ENCODE data around the gene TCEAL3.
"Not testable (repeated sequence)": the region's sequence is repeated elsewhere in the genome, so short reads cannot be mapped to it uniquely, and the experiment has no call there.

Gene TCEAL3, protein sequence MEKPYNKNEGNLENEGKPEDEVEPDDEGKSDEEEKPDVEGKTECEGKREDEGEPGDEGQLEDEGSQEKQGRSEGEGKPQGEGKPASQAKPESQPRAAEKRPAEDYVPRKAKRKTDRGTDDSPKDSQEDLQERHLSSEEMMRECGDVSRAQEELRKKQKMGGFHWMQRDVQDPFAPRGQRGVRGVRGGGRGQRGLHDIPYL

DNA sequence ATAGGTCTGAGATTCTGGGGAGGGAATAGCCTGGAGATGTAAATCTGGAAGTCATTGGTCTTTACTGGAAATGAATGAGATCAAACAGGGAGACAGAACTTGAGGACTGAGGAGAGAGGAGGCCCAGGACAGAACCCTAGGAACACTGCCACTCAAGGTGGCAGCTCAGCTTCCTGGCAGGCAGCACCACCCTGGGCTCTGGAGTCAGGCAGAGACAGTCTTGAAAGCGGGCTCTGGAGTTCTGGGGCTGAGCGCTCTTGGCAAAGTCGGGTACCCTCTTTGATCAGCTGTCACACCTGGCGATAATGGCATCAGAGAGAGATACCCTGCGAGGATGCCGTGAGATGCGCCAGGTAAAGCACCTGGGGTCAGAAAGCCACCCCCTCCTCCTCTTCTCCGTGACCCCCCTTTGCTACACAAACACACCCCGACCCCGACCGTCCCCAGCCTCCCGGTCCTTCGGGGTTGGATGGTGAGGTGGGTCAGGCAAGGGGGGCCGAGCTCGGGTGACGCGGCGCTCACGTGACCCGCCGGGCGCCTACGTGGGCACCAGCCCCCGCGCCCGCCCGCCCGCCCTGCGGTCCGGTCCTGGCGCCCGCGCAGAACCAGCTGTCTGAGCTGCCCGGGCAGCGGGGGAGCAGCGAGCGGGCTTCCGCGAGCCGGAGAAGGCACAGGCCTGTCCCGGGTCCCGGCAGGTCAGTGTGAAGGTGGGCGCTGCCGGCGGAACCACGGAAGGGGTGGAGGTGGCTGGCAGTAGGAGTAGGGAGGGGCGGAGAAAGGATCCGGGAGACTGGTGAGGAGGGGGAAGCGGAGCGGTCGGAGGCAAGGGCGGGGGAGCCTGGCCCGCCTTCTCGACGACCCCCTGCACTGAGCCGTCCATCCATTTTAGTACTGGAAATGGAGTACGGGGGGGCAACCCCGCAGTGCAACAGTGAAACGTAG, at the start of gene TCEAL3:
TCEAL3 (plus strand) TSS at position 600 of the 942 bp plus-strand sequence. CDS start 1,102 bp downstream, outside the sequence.
- peak in 55 of 58 donors; percentile 2 to 72 (median 42) for DNase-seq

DNA sequence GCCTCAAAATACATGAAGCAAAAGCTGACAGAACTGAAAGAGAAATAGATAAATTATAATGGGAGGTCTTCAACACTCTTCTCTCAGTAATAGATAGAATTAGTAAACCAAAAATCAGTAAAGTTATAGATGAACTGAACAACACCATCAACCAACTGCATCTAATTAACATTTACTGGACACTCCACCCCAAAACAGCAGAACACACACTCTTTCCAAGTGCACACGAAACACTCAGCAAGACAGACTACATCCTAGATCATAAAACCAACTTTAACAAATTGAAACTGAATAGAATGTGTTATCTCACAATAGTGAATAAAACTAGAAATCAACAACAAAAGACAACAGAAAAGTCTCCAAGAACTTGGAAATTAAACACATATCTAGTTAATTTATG, 47.5 kb upstream of the TCEAL3 start:
- no peak for DNase-seq

DNA sequence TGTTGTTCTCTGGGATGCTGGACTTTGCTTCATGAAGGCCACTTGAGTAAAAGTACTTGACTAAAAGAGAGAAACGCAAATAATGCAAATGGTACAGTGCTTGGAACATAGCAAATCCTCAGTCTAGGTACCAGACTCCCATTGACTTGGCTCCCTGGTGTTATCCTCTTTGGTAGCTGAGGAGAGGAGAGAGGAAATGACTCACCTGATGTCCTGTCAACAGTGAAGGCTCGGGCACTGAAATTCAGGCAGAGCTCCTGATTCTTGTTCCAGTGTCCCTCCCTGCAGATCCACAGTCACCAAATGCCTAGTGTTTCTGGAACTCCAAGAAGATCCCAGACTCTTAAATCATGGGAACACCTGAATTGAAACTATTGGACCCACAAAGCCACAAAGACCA, 45.0 kb upstream of the TCEAL3 start:
- no peak for DNase-seq

DNA sequence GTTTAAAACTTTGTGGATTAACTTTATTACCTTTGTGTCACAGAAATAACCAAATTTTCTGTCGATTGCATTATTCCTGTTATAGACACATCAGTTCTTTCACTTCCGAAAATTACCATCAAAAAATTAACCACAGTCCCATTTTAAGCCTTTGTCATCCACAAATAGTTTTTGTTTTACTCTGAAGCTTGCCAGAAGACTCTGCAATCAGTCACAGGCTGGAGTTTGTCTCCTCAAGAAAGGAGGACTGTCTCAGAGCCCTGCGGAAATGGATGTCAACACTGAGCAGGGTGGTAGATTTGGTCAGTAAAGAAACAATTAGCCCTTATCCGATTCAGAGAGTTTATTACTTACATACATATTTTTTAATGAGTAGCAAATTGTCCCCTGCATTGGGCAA, 42.6 kb upstream of the TCEAL3 start:
- no peak for DNase-seq

DNA sequence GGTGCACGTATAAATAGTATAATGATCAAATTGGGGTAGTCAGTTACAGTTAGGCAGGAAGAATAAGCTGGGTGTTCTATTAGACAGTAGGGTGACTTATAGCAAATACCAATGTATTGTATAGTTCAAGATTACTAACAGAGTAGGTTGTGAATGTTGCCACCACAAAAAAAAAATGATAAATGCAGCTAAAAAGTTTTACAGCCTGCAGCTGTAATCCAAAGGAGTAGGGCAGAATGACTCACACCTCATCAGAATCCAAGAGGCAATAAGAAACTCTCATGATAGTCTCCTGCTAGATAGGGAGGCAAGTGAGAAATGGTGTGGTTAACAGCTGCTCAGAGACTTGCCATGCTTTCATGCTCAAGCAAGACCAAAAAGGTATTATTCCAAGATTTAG, 42.0 kb upstream of the TCEAL3 start:
- DNase-seq: no peak

DNA sequence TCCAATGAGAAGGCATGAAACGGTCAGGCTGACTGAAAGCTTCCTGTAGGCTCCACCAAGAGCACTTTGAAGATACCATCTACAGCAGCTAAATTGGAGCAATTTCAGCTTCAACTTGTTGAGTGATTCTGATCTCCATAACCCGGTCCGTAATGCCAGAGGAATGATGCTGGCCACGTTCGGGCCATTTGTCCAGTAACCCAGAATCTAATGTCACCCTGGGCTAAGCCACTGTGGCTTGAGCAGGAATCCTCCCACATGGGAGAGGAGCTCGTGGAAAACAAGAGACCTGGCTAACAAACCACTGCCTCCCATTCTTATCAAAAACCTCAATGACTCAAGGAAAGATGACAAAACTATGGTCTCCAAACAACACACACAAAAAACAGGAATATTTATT, 36.6 kb upstream of the TCEAL3 start:
- DNase-seq: no peak

DNA sequence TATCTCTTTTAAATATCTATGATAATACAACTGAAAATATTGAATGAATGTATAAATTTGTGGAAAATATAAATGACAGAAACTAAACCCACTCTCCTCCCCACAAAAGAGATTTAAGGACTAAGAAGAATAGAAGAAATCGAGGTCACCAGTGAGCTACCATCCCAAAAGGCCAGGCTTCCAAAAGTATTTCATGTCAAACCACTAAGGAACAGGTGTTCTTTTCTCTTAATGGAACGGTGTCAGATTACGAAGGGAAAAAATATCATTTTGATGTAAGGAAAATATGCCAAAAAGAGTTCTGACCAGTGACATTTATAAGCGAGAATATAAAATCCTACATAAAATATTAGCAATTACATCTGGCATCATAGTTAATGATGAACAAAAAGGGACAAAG, 36.0 kb upstream of the TCEAL3 start:
- no peak for DNase-seq

DNA sequence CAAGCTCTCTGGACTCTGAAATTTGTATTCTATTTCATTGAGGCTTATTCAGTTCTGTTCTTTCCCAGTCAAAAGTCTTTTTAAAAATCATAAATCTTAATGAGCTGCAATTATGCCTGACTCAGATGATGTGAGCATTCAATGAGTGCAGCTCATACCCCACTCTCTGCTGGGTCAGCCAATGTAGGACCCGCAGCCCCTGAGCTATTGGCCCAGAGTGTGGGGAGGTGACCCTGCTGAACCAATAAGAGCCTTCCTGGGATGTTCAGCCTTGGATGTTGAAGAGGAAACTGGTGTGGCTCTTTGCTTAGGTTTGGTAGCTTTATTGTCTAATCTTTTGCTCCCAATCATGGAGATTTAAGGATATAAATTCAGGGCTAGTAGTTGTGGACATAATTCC, 34.6 kb upstream of the TCEAL3 start:
- DNase-seq: no peak

DNA sequence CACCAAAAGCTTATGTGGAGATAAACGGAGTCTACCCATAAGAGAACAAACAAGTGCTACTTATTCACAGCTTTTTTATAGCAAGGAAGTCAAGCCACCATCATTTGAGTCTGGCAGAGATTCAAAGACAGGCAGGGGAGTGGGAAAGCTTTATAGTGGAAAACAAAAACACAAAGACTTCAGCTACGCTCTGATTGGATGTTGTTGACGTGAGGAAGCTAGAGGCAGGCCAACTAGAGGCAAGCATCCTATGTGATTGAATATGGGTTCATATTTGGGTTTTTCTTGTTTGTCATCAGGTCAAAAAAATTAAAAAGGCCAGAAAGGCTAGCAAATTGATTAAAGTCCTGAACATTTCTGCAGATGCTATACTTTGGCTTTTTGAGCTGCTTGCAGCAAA, 23.2 kb upstream of the TCEAL3 start:
- DNase-seq: peak in 6 of 58 donors; percentile 0 to 6 (median 0)

DNA sequence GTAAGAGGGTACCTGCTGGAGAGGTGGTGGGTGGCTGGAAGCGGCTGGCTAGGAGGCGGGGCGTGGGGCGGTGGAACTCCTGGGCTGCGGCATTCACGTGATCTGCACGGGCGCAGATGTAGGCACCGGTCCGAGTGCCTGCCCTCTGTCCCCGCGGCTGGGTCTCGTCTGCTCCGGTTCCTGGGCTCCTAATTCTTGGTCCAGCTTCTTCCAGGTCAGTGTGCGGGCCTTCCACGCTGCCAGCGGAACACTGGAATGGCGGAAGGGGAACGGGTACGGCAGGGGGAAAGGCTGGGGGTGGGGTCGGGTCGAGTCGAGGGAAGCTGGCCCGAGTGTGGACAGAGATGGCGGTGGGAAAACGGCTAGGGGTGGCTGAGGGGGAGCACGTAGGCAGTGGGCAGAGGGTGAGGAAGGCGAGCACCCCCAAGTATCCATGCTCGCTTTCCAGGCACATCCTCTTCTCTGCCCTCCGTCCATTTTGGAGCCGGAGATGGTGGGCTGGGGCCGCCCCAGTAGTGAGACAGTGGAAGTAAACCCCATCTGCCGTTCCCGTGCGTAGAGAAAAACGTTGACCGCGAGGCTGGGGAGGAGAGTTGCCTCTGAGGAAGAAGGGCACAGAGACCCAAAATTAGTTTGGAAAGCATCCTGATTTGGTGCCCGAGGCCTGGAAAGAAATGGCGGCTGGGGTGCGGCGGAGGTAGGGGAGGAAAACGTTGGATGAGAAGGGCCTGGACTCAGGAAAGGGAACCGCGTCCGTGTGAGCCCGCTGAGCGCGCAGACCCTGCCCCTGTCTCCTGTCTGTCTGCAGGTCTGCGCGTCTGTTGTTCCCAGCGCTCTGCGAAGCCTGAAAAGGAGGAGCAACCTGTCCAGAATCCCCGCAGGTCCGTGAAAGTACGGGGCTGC, 22.1 kb upstream of the TCEAL3 start, which contains the start of gene TCEAL4:
TCEAL4 (plus strand) TSS at position 105 of the 903 bp plus-strand sequence. CDS start 1,161 bp downstream, outside the sequence.
- peak in 56 of 58 donors; percentile 1 to 71 (median 40) for DNase-seq

DNA sequence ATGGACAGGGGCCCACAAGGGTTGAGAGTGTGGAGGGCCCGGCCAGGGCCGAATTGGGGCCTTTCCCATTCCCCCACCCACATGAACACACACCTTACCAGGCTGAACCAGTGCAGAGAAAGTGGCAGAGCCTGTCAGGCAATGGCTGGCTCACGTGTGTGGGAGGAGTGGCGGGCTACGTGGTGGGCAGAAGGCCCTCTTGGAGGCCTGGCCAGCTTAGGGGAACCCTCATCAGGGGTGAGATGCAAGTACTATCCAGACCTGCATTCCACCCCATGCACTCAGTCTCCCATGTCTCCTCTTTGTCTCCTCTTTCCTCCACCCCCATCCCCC, 21.5 kb upstream of the TCEAL3 start:
- peak in 26 of 58 donors; percentile 0 to 40 (median 6) for DNase-seq

DNA sequence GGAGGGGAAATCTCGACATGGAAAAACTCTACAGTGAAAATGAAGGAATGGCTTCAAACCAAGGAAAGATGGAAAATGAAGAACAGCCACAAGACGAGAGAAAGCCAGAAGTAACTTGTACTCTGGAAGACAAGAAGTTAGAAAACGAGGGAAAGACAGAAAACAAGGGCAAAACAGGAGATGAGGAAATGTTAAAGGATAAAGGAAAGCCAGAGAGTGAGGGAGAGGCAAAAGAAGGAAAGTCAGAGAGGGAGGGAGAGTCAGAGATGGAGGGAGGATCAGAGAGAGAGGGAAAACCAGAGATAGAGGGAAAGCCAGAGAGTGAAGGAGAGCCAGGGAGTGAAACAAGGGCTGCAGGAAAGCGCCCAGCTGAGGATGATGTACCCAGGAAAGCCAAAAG, 21.1 kb upstream of the TCEAL3 start:
- no peak for DNase-seq

DNA sequence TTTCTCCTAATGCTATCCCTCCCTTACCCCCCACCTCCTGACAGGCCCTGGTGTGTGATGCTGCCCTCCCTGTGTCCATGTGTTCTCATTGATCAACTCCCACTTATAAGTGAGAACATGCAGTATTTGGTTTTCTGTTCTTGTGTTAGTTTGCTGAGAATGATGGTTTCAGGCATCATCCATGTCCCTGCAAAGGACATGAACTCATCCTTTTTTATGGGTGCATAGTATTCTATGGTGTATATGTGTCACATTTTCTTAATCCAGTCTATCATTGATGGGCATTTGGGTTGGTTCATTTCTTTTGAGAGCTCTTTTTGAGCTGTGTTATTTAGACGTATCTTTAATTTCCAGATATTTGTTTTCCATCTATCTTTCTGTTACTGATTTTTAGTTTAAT, 15.5 kb upstream of the TCEAL3 start:
- DNase-seq: not testable (repeated sequence)

DNA sequence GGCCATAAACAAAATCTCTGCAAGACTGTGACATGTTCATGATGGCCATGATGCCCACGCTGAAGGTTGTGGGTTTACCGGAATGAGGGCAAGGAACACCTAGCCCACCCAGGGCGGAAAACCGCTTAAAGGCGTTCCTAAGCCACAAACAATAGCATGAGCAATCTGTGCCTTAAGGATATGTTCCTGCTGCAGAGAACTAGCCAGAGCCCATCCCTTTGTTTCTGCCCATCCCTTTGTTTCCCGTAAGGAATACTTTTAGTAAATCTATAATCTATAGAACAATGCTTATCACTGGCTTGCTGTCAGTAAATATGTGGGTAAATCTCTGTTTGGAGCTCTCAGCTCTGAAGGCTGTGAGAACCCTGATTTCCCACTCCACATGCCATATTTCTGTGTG, 12.6 kb upstream of the TCEAL3 start:
- DNase-seq: not testable (repeated sequence)

DNA sequence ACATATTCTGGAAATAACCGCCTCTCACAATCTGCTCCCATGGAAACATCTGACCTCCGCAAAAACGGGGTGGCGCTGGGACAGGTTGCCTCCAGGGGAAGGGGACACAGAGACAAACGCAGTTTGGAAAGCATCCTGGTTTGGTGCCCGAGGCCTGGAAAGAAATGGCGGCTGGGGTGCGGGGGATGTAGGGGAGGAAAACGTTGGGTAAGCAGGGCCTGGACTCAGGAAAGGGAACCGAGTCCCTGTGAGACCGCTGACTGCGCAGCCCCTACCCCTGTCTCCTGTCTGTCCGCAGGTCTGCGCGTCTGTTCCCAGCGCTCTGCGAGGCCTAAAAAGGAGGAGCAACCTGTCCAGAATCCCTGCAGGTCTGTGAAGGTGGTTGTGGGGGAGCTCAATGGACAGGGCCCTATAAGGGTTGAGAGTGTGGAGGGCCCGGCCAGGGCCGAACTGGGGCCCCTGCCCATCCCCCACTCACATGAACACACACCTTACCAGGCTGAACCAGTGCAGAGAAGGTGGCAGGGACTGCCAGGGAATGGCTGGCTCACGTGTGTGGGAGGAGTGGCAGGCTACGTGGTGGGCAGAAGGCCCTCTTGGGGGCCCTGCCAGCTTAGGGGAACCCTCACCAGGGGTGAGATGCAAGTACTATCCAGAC, 672 bp downstream of the TCEAL3 start:
- peak in 12 of 58 donors; percentile 1 to 39 (median 23) for DNase-seq

DNA sequence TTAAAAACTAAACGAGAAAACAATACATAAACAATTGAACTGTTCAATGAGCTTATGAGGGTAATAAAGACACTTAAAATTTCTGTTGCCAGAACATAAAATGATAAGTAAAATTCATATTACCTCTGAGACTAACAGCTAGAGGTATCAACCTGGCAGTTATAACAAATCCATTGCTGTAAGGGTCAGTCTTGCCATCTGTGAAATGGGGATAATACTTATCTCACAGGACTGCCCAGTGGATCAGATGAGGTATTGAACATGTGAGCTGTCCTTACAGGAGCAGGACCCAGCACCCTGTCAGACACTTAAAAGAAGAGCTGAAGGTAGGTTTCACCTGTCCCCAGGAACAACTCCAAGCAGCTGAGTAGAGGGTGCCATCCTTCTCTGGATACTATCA, 2.5 kb downstream of the TCEAL3 start:
- no peak for DNase-seq

DNA sequence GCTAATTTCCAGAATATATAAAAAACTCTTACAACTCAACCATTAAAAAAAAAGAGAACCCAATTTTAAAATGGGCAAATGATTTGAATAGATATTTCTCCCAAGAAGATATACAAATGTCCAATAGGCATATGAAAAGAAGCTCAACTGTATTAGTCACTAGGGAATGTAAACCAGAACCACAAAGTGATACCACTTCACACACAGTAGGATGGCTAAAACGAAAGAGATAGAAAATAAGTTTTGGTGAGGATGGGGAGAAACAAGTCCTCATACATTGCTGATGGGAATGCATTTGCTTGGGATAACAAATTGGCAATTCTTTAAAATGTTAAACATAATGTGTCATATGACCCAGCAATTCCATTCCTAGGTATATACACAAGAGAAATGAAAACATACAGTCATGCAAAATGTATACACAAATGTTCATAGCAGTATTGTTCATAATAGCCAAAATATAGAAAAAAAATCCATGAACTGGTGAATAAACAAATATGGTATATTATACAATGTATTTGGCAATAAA, 5.7 kb downstream of the TCEAL3 start:
- DNase-seq: no peak

DNA sequence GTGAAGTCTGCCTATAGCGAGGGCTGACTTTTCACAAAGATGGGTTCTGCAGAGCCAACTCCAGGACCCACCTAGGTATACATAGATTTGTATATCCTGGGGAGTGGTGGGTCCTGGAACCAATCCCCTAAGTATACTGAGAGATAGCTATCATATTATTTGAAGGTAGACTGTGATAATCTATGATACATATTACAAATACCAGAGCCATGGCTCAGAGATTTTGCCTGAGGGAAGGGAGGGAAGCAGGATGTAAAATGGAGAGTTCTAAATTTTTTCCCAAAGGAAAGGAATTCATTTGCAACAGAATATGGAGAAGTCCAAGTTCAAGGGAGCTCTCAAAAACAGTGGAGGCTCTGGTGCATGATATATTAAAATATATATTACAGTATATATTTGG, 7.2 kb downstream of the TCEAL3 start:
- DNase-seq: no peak

DNA sequence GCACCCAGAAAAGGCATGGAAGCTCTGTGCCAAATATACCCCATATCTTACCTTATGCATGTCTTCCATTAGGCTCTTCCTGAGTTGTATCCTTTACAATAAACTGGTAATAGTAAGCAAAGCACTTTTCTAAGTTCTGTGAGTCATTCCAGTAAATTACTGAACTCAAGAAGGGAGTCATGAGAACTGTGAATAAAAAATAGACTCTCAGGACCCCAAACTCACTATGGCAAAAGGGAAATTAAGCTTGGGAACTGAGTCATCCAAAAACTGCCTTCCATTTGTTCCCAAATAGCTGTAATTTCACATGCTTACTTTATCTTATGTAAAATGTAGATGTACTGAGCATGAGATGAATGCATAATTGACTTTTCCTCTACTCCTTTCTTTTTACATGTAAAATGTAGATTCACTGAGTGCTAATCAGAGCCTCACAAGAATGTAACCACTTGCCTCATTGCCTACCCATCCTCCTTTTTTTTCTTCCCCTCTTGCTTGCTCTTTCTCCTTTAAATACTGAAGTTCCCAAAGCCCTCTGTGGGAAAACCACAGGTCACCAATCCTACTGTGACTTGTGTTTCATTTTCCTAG, 8.1 kb downstream of the TCEAL3 start:
- DNase-seq: no peak

DNA sequence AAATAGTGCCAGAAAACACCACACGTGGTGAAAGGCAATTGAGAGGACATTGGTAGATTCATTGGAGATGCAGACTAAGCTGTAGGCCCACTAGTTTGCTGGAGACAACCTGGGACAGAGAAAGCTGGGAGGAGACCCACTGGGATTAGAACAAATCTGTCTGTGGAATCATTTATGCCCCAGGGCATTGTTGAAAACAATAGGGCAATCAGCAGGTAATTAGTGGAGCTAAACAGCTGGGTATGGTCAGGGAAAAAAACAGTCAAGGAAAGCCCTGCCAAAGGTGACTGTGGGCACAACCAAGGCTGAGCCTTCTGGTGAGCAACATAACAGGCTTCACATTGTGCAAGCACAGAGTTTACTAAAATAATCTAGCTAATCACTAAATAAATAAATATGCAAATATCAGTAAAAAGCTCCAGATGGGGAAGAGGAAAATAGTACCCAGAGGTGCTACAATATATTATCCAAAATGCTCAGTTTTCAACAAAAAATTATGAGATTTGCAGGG, 9.0 kb downstream of the TCEAL3 start:
- no peak for DNase-seq
